Testis (tissue), 3 donors: ENCODE measurements around the gene INPP5A. TPM values are rescaled to one million over a fixed set of nuclear protein-coding genes. Genes with fewer than 3 reads are reported as not detected.
A peak's percentile ranks its signal among the peaks of the same experiment; 100 is the strongest.

ENCODE experiments used
- DNase-seq: peaks from one replicate; pipeline ENCODE4 v3.0.0-alpha.2; 2019
- H3K27ac ChIP-seq, 2 donors: fragments of 200-600 bp; sonication (generic); one replicate each; pipeline ENCODE4 v1.5.1; 2019
- H3K27me3 ChIP-seq: fragments of 200-600 bp; sonication (generic); one replicate; pipeline ENCODE4 v1.5.1; 2019
- H3K36me3 ChIP-seq: fragments of 200-600 bp; sonication (generic); one replicate; pipeline ENCODE4 v1.5.1; 2017; ENCODE audit warnings: low read depth; ENCODE audit errors: missing control alignments
- H3K4me1 ChIP-seq: fragments of 200-600 bp; sonication (generic); one replicate; pipeline ENCODE4 v1.5.1; 2019
- H3K4me3 ChIP-seq, 2 donors: fragments of 200-600 bp; sonication (generic); one replicate each; pipeline ENCODE4 v1.5.1; 2017 to 2019
- H3K9me3 ChIP-seq: fragments of 200-600 bp; sonication (generic); one replicate; pipeline ENCODE4 v1.5.1; 2017
- POLR2A ChIP-seq: fragments of 450-650 bp; IDR thresholded peaks from one replicate; pipeline ENCODE4 v1.6.1; 2017; ENCODE audit warnings: antibody characterized with exemption, mild to moderate bottlenecking, moderate library complexity
- WGBS, 2 donors: methylation state at CpG; one replicate each; pipeline ENCODE4 v1.1.5; 2018; 5-methylcytosine and 5-hydroxymethylcytosine counted together
- intact Hi-C: fragments of 100-400 bp; cut with DNase I; formaldehyde crosslinking; loops from one replicate; pipeline ENCODE4 v1.15.1; 2023; ENCODE audit warnings: low total_unique reads
- polyA plus RNA-seq: library from polyadenylated mRNA; stranded (reverse); fragments of 350-450 nt; fragmentation: Illumina TruSeq; extraction: RNeasy Lipid Tissue Mini Kit (QIAGEN cat#74804); gene quantifications from one replicate; pipeline ENCODE4 v1.2.3, GENCODE V29; 2014; ENCODE audit warnings: low read depth, low replicate concordance; ENCODE audit not compliant: insufficient read depth
- total RNA-seq, 2 donors: library from RNA; depleted of rRNA; stranded (reverse); fragments of >200 nt; gene quantifications; one replicate each; pipeline ENCODE4 v1.2.3, GENCODE V29; 2016
- TF ChIP-seq, protein P1 (sequence below), 3 experiments: fragments of 450-650 bp in 2 of 3; fragments of 200-600 bp in 1 of 3; sonication (generic) in 1 of 3; IDR thresholded peaks; one replicate each; pipeline ENCODE4 v1.5.1; 2016 to 2019; ENCODE audit warnings: antibody characterized with exemption in 3 of 3, mild to moderate bottlenecking in 2 of 3, moderate library complexity in 1 of 3

INPP5A gene
- total and polyA plus RNA-seq, 3 donors from 2014 or later = 54.1 to 103 (median 73.0) TPM

DNA sequence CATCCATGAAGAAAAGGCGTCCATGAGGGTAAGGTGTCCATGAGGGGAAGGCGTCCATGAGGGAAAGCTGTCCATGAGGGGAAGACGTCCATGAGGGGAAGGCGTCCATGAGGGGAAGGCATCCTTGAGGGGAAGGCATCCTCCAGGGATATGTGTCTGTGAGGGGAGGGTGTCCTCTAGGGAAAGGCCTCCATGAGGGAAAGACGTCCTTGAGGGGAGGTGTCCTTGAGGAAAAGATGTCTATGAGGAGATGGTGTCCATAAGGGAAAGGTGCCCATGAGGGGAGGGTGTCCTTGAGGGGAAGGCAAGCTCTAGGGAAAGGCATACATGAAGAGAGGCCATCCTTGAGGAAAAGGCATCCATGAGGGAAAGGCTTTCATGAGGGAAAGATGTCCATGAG lies 92.6 kb downstream of the INPP5A start:
- 81 to 85% methylated on average over 5 of the region's 5 CpGs for WGBS, 2 donors
- intact Hi-C loops = loop anchor here (5.0 to 10.0 kb wide), 2 partner anchors 113 to 245 kb away; no protein-coding TSS in a partner anchor
- H3K4me1 ChIP-seq = peaks cover 57% of the 10 kb centered on the region

DNA sequence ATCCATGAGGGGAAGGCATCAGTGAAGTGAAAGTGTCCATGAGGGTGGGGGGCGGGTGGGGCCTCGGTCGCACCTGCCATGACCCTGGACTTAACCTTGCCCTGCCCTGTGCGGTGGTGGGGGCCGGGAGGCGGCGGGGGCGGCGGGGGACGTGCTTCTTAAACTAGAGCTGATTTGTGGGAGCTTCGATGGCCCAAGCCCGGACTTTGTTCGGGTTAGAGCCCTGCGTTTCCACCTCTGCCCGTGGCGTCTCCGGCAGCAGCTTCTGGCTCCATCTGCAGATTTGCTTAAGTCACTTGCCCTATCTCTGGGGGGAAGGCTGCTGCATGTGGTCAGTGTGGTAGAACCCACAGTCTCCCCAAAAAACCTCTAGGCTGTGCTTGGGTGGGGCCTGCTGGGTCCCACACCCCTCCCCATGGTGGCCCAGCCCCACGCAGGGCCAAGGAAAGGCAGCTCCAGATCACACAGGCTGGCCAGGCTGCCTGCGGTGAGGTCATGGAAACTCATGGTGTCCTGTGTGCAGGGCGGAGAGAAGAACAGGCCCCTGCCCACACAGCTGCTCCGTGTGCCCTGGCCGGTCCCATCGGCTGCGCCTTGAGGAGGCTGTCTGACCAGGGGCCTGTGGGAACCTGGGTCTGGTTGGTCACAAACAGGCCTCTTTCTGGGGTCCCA lies 93.2 kb downstream of the INPP5A start:
- peak; percentile 82 for DNase-seq
- intact Hi-C loops = loop anchor here (5.0 to 10.0 kb wide), 2 partner anchors 114 to 246 kb away; no protein-coding TSS in a partner anchor
- 75% methylated on average over 8 to 24 of the region's 24 CpGs for WGBS, 2 donors

More for the DNA sequence above, 92.6 kb downstream of the INPP5A start:
- H3K27ac ChIP-seq = peak overlapping the region in 1 of 2 donors; percentile 85
- no peak for TF ChIP-seq POLR2A
- TF ChIP-seq, protein P1, sequence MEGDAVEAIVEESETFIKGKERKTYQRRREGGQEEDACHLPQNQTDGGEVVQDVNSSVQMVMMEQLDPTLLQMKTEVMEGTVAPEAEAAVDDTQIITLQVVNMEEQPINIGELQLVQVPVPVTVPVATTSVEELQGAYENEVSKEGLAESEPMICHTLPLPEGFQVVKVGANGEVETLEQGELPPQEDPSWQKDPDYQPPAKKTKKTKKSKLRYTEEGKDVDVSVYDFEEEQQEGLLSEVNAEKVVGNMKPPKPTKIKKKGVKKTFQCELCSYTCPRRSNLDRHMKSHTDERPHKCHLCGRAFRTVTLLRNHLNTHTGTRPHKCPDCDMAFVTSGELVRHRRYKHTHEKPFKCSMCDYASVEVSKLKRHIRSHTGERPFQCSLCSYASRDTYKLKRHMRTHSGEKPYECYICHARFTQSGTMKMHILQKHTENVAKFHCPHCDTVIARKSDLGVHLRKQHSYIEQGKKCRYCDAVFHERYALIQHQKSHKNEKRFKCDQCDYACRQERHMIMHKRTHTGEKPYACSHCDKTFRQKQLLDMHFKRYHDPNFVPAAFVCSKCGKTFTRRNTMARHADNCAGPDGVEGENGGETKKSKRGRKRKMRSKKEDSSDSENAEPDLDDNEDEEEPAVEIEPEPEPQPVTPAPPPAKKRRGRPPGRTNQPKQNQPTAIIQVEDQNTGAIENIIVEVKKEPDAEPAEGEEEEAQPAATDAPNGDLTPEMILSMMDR (IDR thresholded peaks at IDR 0.05) = no peak
- no peak for DNase-seq
- H3K9me3 ChIP-seq = no peaks in the 10 kb centered on the region
- no peaks in the 10 kb centered on the region for H3K36me3 ChIP-seq
- no peaks in the 10 kb centered on the region for H3K27me3 ChIP-seq
- H3K4me3 ChIP-seq = no peak overlapping the region

DNA sequence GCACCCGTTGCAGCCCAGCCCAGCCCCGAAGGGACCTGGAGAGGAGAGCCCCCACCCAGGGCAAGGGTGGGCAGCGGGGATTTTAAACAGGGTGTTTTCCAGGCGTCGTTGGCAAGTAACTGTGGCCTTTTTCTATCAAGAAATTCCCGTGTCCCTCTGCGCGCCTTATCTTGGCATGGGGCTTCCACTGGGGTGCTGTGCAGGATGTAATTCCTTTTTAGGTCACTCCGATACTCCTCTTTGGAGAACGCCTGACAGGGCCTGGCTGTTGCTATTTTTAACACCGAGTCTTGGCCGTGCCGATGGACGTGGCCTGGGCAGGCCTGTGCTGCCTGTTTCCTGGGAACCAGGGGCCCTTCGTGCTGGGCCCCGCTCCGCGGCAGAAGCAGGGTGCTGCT lies 93.8 kb downstream of the INPP5A start:
- no peaks in the 10 kb centered on the region for H3K27me3 ChIP-seq
- H3K27ac ChIP-seq = peak overlapping the region; percentile 85 to 92
- TF ChIP-seq, protein P1 (IDR thresholded peaks at IDR 0.05) = no peak
- TF ChIP-seq POLR2A = no peak
- peaks cover 54% of the 10 kb centered on the region for H3K4me1 ChIP-seq
- no peaks in the 10 kb centered on the region for H3K36me3 ChIP-seq
- no peak overlapping the region for H3K4me3 ChIP-seq
- intact Hi-C loops = loop anchor here (5.0 to 10.0 kb wide), 2 partner anchors 114 to 247 kb away; no protein-coding TSS in a partner anchor
- no peaks in the 10 kb centered on the region for H3K9me3 ChIP-seq
- WGBS, 2 donors = 23 to 55% methylated on average over 16 to 18 of the region's 18 CpGs
- DNase-seq = peak; percentile 93

More for the DNA sequence above, 93.2 kb downstream of the INPP5A start:
- Histone ChIP-seq H3K9me3 (no peaks in the 10 kb centered on the region), H3K4me1 (peaks cover 54% of the 10 kb centered on the region), H3K27ac (peak overlapping the region; percentile 85 to 92), H3K36me3 (no peaks in the 10 kb centered on the region), H3K4me3 (no peak overlapping the region), H3K27me3 (no peaks in the 10 kb centered on the region)
- TF ChIP-seq, protein P1 (IDR thresholded peaks at IDR 0.05) = no peak
- TF ChIP-seq POLR2A = no peak

DNA sequence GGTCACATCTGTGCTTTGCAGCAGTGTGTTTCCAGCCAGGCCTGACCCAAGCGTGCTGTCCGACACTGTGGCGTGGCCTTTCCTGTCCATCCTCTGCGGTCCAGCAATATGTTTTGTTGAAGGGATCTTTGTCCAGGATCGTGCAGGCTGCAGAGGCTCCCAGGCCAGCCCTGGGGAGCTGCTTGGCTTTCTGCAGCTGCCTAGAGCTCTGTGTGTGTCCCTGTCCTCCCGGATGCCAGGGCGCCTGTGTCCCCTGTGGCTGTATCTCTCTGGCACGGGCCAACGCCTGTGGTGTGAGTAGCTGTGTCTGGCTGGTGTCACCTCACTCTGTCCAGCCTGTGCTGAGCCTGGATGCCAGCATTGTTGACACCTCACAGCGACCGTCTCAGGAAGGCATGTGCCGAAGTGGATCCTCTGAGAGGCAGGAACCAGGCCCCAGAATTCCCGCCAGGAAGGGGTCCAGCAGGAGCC lies 94.5 kb downstream of the INPP5A start:
- no peaks in the 10 kb centered on the region for H3K36me3 ChIP-seq
- no peaks in the 10 kb centered on the region for H3K27me3 ChIP-seq
- peak overlapping the region; percentile 85 to 92 for H3K27ac ChIP-seq
- no peak for DNase-seq
- peaks cover 54% of the 10 kb centered on the region for H3K4me1 ChIP-seq
- H3K4me3 ChIP-seq = no peak overlapping the region
- H3K9me3 ChIP-seq = no peaks in the 10 kb centered on the region
- 48 to 49% methylated on average over 12 to 13 of the region's 13 CpGs for WGBS, 2 donors
- TF ChIP-seq, protein P1 (IDR thresholded peaks at IDR 0.05) = no peak
- TF ChIP-seq POLR2A = no peak
- intact Hi-C loops = loop anchor here (5.0 to 10.0 kb wide), 2 partner anchors 115 to 247 kb away; no protein-coding TSS in a partner anchor
